ENCODE data around the gene LYRM4. TPM values are rescaled to one million over a fixed set of nuclear protein-coding genes. Genes with fewer than 3 reads are reported as not detected.

LYRM4 gene
- total and polyA plus RNA-seq, 12 donors: 18.3 to 33.0 (median 24.5) TPM

- Histone ChIP-seq H3K27me3 (no peaks in the 10 kb centered on the region), H3K4me1 (peaks cover 0 to 28% (median 12%) of the 10 kb centered on the region in 9 donors), H3K9me3 (no peaks in the 10 kb centered on the region), H3K27ac (no peak overlapping the region), H3K36me3 (peaks cover 0 to 14% (median 0%) of the 10 kb centered on the region in 9 donors), H3K4me3 (no peak overlapping the region)
- WGBS, 2 donors: 92 to 98% methylated on average over 6 of the region's 6 CpGs
- DNase-seq: no peak
- intact Hi-C loops (cut with DNase I): no loop called here
- no peak for ATAC-seq
- no peak for TF ChIP-seq CTCF (IDR thresholded peaks at IDR 0.05)
Measured at GRCh38 chr6:5104667-5105066, 156.1 kb downstream of the LYRM4 start.

- Histone ChIP-seq H3K27me3 (no peaks in the 10 kb centered on the region), H3K27ac (no peak overlapping the region), H3K4me3 (no peak overlapping the region), H3K36me3 (peaks cover 0 to 4% (median 0%) of the 10 kb centered on the region in 9 donors), H3K9me3 (no peaks in the 10 kb centered on the region), H3K4me1 (peaks cover 0 to 17% (median 2%) of the 10 kb centered on the region in 9 donors)
- TF ChIP-seq CTCF (IDR thresholded peaks at IDR 0.05): no peak
- ATAC-seq (peak in 1 of 8 donors; percentile 33), DNase-seq (no peak)
- 60 to 65% methylated on average over 8 of the region's 8 CpGs for WGBS, 2 donors
- intact Hi-C loops (cut with DNase I): no loop called here
Measured at GRCh38 chr6:5103250-5103649, 157.5 kb downstream of the LYRM4 start.

- intact Hi-C loops (cut with DNase I): no loop called here
- no peak overlapping the region for H3K27ac ChIP-seq
- WGBS, 2 donors: 87% methylated on average over 8 of the region's 8 CpGs
Measured at GRCh38 chr6:5102267-5102970, 158.3 kb downstream of the LYRM4 start.

GRCh38 chr6:5100806-5101205, 159.9 kb downstream of the LYRM4 start:
- no peaks in the 10 kb centered on the region for H3K9me3 ChIP-seq
- H3K4me3 ChIP-seq: no peak overlapping the region
- intact Hi-C loops (cut with DNase I): no loop called here
- WGBS, 2 donors: 88 to 96% methylated on average over 7 of the region's 7 CpGs
- TF ChIP-seq CTCF (IDR thresholded peaks at IDR 0.05): no peak
- DNase-seq (no peak), ATAC-seq (no peak)
- H3K27ac ChIP-seq: no peak overlapping the region
- no peaks in the 10 kb centered on the region for H3K36me3 ChIP-seq
- H3K4me1 ChIP-seq: peaks cover 0 to 30% (median 5%) of the 10 kb centered on the region in 9 donors
- no peaks in the 10 kb centered on the region for H3K27me3 ChIP-seq

More at GRCh38 chr6:5102267-5102970, 158.3 kb downstream of the LYRM4 start:
- Histone ChIP-seq H3K36me3 (no peaks in the 10 kb centered on the region), H3K9me3 (no peaks in the 10 kb centered on the region), H3K4me1 (peaks cover 0 to 24% (median 5%) of the 10 kb centered on the region in 9 donors), H3K4me3 (no peak overlapping the region), H3K27me3 (no peaks in the 10 kb centered on the region)
- no peak for DNase-seq
- ATAC-seq: no peak
- no peak for TF ChIP-seq CTCF (IDR thresholded peaks at IDR 0.05)

All from heart right ventricle (tissue), 16 donors.